Loucy (cell line): Measurements from ENCODE around the gene SIPA1L3.

Source experiments
- H2AFZ ChIP-seq: fragments of 200-600 bp; sonication (generic); 2 replicates; pipeline ENCODE4 v1.6.0; 2016; ENCODE audit warnings: antibody characterized with exemption, mild to moderate bottlenecking, low read length, moderate library complexity
- H3F3A ChIP-seq: fragments of 200-600 bp; 2 replicates; pipeline ENCODE4 v1.6.0; 2016; ENCODE audit warnings: antibody characterized with exemption, low read depth, mild to moderate bottlenecking
- H3K27me3 ChIP-seq: fragments of 200-600 bp; sonication (generic); 2 replicates; pipeline ENCODE4 v1.6.1; 2014; ENCODE audit warnings: low read length, mild to moderate bottlenecking; ENCODE audit not compliant: insufficient read depth, poor library complexity, severe bottlenecking
- H3K36me3 ChIP-seq: fragments of 200-600 bp; sonication (generic); 2 replicates; pipeline ENCODE4 v1.6.1; 2016; ENCODE audit warnings: low read length; ENCODE audit not compliant: insufficient read depth
- H3K4me1 ChIP-seq: fragments of 200-600 bp; sonication (generic); 2 replicates; pipeline ENCODE4 v1.5.1; 2014; ENCODE audit warnings: low read length, mild to moderate bottlenecking; ENCODE audit not compliant: insufficient read depth, poor library complexity, severe bottlenecking
- H3K4me2 ChIP-seq: fragments of 200-600 bp; sonication (generic); 2 replicates; pipeline ENCODE4 v1.6.0; 2014; ENCODE audit warnings: antibody characterized with exemption, low read length, low read depth, mild to moderate bottlenecking; ENCODE audit not compliant: poor library complexity, severe bottlenecking
- H3K4me3 ChIP-seq: fragments of 200-600 bp; sonication (generic); 2 replicates; pipeline ENCODE4 v1.5.1; 2014; ENCODE audit warnings: low read length, mild to moderate bottlenecking, mixed read lengths; ENCODE audit not compliant: poor library complexity, severe bottlenecking
- H3K79me2 ChIP-seq: fragments of 200-600 bp; sonication (generic); 2 replicates; pipeline ENCODE4 v1.6.1; 2014; ENCODE audit warnings: low read length; ENCODE audit not compliant: insufficient read depth
- H3K9ac ChIP-seq: fragments of 200-600 bp; sonication (generic); 2 replicates; pipeline ENCODE4 v1.6.0; 2014; ENCODE audit warnings: mild to moderate bottlenecking, low read depth, low read length, moderate library complexity; ENCODE audit not compliant: poor library complexity, severe bottlenecking
- H3K9me2 ChIP-seq: fragments of 200-600 bp; sonication (generic); replicated peaks from 2 replicates; pipeline ENCODE4 v1.6.1; 2016; ENCODE audit warnings: low read depth, low read length, mixed read lengths
- H3K9me3 ChIP-seq: fragments of 200-600 bp; sonication (generic); 2 replicates; pipeline ENCODE4 v1.6.1; 2014; ENCODE audit warnings: mild to moderate bottlenecking, antibody characterized with exemption, low read length, low read depth; ENCODE audit not compliant: insufficient read depth
- H4K20me1 ChIP-seq: fragments of 200-600 bp; sonication (generic); 2 replicates; pipeline ENCODE4 v1.6.0; 2014; ENCODE audit warnings: antibody characterized with exemption, low read length, mild to moderate bottlenecking; ENCODE audit not compliant: insufficient read depth, poor library complexity, severe bottlenecking
- EZH2phosphoT487 ChIP-seq: fragments of 200-600 bp; IDR thresholded peaks from 2 replicates; pipeline ENCODE4 v1.6.1; 2018; ENCODE audit warnings: antibody characterized with exemption, mild to moderate bottlenecking, moderate library complexity, borderline replicate concordance
- TF ChIP-seq, protein P1 (sequence below): fragments of 200-600 bp; sonication (generic); conservative IDR thresholded peaks from 2 replicates; pipeline ENCODE4 v1.5.1; 2014; ENCODE audit warnings: mild to moderate bottlenecking, antibody characterized with exemption, low read length

SIPA1L3 gene

DNA sequence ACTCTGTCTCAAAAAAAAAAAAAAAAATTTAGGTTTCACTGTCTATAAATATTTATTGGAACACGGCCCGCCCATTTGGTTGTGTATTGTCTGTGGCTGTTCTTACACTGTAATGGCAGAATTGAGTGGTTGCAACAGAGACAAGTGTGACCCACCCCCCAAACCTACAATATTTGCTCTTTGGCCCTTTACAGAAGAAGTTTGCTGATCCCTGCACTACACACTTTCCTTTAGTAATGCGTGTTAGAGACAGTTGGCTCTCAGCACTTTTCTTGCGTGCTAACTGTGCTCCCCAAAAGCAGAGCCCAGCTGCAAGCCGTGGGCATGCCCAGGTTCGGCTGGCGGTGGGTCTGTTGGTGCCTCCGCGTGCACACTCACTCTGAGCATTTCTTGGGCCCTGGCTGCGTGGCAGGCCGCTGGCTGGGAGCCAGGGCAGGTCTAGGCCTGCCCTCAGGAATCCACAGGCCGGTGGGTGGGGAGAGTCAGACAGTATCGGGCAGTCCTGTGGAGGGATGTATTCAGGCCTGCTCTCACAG, 72.6 kb downstream of the SIPA1L3 start:
- TF ChIP-seq, protein P1, sequence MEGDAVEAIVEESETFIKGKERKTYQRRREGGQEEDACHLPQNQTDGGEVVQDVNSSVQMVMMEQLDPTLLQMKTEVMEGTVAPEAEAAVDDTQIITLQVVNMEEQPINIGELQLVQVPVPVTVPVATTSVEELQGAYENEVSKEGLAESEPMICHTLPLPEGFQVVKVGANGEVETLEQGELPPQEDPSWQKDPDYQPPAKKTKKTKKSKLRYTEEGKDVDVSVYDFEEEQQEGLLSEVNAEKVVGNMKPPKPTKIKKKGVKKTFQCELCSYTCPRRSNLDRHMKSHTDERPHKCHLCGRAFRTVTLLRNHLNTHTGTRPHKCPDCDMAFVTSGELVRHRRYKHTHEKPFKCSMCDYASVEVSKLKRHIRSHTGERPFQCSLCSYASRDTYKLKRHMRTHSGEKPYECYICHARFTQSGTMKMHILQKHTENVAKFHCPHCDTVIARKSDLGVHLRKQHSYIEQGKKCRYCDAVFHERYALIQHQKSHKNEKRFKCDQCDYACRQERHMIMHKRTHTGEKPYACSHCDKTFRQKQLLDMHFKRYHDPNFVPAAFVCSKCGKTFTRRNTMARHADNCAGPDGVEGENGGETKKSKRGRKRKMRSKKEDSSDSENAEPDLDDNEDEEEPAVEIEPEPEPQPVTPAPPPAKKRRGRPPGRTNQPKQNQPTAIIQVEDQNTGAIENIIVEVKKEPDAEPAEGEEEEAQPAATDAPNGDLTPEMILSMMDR = no peak
- no peak for TF ChIP-seq EZH2phosphoT487
- H3K9me2 ChIP-seq = no peaks in the 10 kb centered on the region
- no peaks in the 10 kb centered on the region for H3K9me3 ChIP-seq
- H2AFZ ChIP-seq = no peak overlapping the region
- no peak overlapping the region for H3K4me3 ChIP-seq
- no peaks in the 10 kb centered on the region for H3K27me3 ChIP-seq
- H4K20me1 ChIP-seq = no peaks in the 10 kb centered on the region
- no peak overlapping the region for H3K9ac ChIP-seq
- H3F3A ChIP-seq = no peaks in the 10 kb centered on the region
- no peak overlapping the region for H3K4me2 ChIP-seq
- no peaks in the 10 kb centered on the region for H3K4me1 ChIP-seq
- H3K36me3 ChIP-seq = no peaks in the 10 kb centered on the region
- peaks cover 24% of the 10 kb centered on the region; the same call in 1 of the 2 replicates for H3K79me2 ChIP-seq

DNA sequence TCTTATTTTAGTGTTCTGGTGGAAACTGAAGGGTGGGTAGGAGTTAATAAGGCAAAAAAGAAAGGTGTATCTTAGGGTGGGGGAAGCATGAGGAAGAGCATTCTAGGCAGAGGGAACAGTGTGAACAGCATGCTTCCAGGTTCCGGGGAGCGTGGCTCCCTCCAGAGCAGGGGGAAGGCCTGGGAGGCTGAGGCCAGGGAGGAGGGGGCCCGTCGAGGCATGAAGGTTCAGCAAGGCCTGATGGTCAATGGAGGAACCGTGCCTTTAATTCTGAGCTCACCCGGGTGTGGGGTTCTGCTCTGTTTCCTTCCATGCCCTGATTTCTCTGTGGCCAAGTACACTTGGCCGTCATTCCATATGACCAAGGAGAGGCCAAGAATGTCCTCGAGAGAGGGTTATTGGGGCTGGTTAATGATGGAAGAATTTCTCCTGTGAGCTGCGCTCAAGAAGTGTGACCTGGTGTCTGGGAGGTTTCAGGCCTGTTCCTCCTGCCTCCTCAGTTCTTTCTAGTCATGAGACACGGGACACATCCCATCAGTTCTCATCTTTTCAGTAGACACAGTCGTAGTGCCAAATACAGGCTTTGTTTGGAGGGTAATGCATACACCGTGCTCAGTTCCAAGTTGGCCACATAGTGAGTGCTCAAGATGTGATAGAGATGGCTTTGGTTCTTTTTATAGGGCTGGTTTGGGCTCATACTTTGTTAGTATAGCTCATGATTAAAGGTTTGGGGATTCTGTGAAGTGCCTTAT, 73.6 kb downstream of the SIPA1L3 start:
- H4K20me1 ChIP-seq = no peaks in the 10 kb centered on the region
- no peak overlapping the region for H2AFZ ChIP-seq
- no peak overlapping the region for H3K9ac ChIP-seq
- H3K9me3 ChIP-seq = no peaks in the 10 kb centered on the region
- H3K79me2 ChIP-seq = peaks cover 21% of the 10 kb centered on the region; the same call in 1 of the 2 replicates
- TF ChIP-seq, protein P1 = no peak
- no peak for TF ChIP-seq EZH2phosphoT487
- no peaks in the 10 kb centered on the region for H3K27me3 ChIP-seq
- no peaks in the 10 kb centered on the region for H3K36me3 ChIP-seq
- H3K4me2 ChIP-seq = no peak overlapping the region
- no peaks in the 10 kb centered on the region for H3K4me1 ChIP-seq
- H3K4me3 ChIP-seq = no peak overlapping the region
- no peaks in the 10 kb centered on the region for H3F3A ChIP-seq
- H3K9me2 ChIP-seq = no peaks in the 10 kb centered on the region

DNA sequence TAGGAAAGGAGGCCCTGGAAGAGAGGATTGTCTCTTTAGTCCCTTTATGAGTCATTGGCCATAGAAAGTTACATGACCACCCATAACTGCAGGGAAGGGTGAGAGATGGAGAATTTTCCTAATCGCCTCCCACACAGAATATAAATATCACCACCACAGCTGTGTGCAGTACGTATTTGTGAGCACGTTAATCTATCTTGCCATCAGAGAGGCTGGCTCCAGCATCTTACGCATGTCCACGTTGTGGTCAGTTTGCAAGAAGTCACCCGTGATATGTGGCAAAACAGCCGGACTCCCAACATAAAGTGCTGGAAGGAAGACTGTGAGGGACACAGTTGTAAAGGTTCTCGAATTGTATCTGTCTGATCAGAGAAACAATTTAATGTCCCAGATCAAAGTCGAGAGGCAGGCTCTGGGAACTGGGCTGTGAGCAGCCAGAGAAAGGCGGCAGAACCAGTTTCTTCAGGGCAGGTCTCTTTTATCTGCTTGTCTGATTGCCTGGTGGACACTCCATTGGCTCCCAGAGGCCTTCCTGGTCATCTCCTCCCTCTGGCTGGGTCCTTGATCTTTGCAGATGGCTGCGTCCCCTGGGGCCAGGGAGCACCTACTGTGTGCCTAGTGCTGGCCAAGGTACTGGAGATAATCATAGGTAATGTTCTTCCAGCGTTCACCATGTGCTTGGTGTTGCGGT, 74.9 kb downstream of the SIPA1L3 start:
- Histone ChIP-seq H4K20me1 (no peaks in the 10 kb centered on the region), H3K36me3 (no peaks in the 10 kb centered on the region), H3F3A (no peaks in the 10 kb centered on the region), H3K27me3 (no peaks in the 10 kb centered on the region), H3K9me2 (no peaks in the 10 kb centered on the region), H3K4me1 (peaks cover 8% of the 10 kb centered on the region), H3K79me2 (peaks cover 15% of the 10 kb centered on the region; the same call in 1 of the 2 replicates), H3K9ac (no peak overlapping the region), H3K4me2 (no peak overlapping the region), H3K9me3 (no peaks in the 10 kb centered on the region), H2AFZ (no peak overlapping the region), H3K4me3 (no peak overlapping the region)
- no peak for TF ChIP-seq EZH2phosphoT487
- TF ChIP-seq, protein P1 = no peak
